ENCODE data around the gene HBP1.
"Not testable (repeated sequence)": the region's sequence is repeated elsewhere in the genome, so short reads cannot be mapped to it uniquely, and the experiment has no call there.

The HBP1 gene

GRCh38 chr7:107228291-107228690 lies 59.5 kb downstream of the HBP1 start:
- DNase-seq (ENCODE audit: low read depth), result no peak

GRCh38 chr7:107230334-107230733 lies 61.5 kb downstream of the HBP1 start:
- DNase-seq (ENCODE audit: low read depth), result no peak

GRCh38 chr7:107232568-107233090 lies 63.8 kb downstream of the HBP1 start:
- DNase-seq (ENCODE audit: low read depth), result no peak

- no peak for DNase-seq (ENCODE audit: low read depth)
These were observed 64.4 kb downstream of the HBP1 start for GRCh38 chr7:107233174-107233573.

- DNase-seq (ENCODE audit: low read depth), result no peak
These were observed 65.2 kb downstream of the HBP1 start for GRCh38 chr7:107233981-107234380.

- no peak for DNase-seq (ENCODE audit: low read depth)
These were observed 65.6 kb downstream of the HBP1 start for GRCh38 chr7:107234436-107234835.

- DNase-seq (ENCODE audit: low read depth), result no peak
These were observed 68.1 kb downstream of the HBP1 start for GRCh38 chr7:107236862-107237261.

- DNase-seq (ENCODE audit: low read depth), result no peak
These were observed 68.6 kb downstream of the HBP1 start for GRCh38 chr7:107237451-107237850.

GRCh38 chr7:107242267-107242666 lies 73.5 kb downstream of the HBP1 start:
- DNase-seq (ENCODE audit: low read depth), result no peak

GRCh38 chr7:107244613-107245012 lies 75.8 kb downstream of the HBP1 start:
- no peak for DNase-seq (ENCODE audit: low read depth)

- DNase-seq (ENCODE audit: low read depth), result not testable (repeated sequence)
These were observed 78.0 kb downstream of the HBP1 start for GRCh38 chr7:107246836-107247235.

GRCh38 chr7:107248551-107249316 lies 79.9 kb downstream of the HBP1 start:
- no peak for DNase-seq (ENCODE audit: low read depth)

- DNase-seq (ENCODE audit: low read depth), result no peak
These were observed 83.2 kb downstream of the HBP1 start for GRCh38 chr7:107251963-107252362.

All from stimulated activated CD8-positive, alpha-beta memory T cell treated with anti-CD3 and anti-CD28 coated beads, Interleukin-15, amount 100 ng/mL, for 24 hours (primary cell).